ENCODE results near the gene SUSD3.

- TF ChIP-seq, protein P1, sequence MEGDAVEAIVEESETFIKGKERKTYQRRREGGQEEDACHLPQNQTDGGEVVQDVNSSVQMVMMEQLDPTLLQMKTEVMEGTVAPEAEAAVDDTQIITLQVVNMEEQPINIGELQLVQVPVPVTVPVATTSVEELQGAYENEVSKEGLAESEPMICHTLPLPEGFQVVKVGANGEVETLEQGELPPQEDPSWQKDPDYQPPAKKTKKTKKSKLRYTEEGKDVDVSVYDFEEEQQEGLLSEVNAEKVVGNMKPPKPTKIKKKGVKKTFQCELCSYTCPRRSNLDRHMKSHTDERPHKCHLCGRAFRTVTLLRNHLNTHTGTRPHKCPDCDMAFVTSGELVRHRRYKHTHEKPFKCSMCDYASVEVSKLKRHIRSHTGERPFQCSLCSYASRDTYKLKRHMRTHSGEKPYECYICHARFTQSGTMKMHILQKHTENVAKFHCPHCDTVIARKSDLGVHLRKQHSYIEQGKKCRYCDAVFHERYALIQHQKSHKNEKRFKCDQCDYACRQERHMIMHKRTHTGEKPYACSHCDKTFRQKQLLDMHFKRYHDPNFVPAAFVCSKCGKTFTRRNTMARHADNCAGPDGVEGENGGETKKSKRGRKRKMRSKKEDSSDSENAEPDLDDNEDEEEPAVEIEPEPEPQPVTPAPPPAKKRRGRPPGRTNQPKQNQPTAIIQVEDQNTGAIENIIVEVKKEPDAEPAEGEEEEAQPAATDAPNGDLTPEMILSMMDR (IDR thresholded peaks at IDR 0.05) = no peak
- no peak for TF ChIP-seq POLR2A (IDR thresholded peaks at IDR 0.05)
Observed at GRCh38 chr9:93117924-93118862, 59.7 kb downstream of the SUSD3 start.

Data from Peyer's patch (tissue), 4 donors.